NCI-H146 treated with DMSO at 0.1 percent for 48 hours (cell line): ENCODE measurements around the gene VAMP4.

Experiments used
- DNase-seq: peaks from one replicate; lab custom pipeline; 2025; ENCODE audit not compliant: unreplicated experiment; lab: John Stamatoyannopoulos, UW

VAMP4 gene

GRCh38 chr1:171653796-171654195, 88.1 kb downstream of the VAMP4 start:
- DNase-seq = no peak

DNA sequence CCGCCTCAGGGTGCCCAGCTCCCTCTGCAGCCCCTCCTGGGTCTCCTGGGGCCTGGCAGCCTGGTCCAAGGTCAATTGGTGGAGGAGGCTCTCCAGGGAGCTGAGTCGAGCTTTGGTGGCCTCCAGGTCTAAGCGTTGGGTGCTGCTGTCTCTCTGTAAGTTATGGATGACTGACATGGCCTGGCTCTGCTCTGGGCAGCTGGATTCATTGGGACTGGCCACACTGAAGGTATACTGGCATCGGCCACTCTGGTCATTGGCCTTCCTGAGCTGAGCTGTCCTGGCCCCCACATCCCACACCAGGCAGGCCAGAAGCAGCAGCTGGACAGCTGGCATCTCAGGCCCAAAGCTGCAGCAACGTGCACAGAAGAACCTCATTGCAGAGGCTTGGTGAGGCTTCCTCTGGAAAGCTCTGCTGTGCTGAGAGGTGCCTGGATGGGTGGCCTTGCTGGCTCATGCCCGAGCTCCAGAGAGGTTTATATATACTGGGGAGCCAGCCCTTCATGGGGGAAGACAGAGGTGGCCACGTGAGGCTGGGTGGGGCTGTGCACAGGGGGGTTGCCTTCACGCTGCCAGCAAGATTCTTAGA, 89.5 kb downstream of the VAMP4 start, which contains the start of gene MYOC:
Gene MYOC (minus strand): TSS at position 455 of the 589 bp plus-strand sequence. CDS start 77 bp downstream, at position 378.
- no peak for DNase-seq
